Skeletal muscle tissue (tissue), 4 donors: ENCODE data around the gene DOCK4. TPM values are rescaled to one million over a fixed set of nuclear protein-coding genes. Genes with fewer than 3 reads are reported as not detected.

Source experiments
- H3K27ac ChIP-seq: one replicate; pipeline ENCODE4 v1.7.0; 2013; ENCODE audit warnings: mild to moderate bottlenecking, low read depth, low read length, inconsistent platforms
- H3K27me3 ChIP-seq, 3 donors: one replicate each; pipeline ENCODE4 v1.7.0; 2013; ENCODE audit warnings: low read length in 3 of 3; ENCODE audit not compliant: control insufficient read depth in 3 of 3, insufficient read depth in 3 of 3
- H3K36me3 ChIP-seq, 3 donors: one replicate each; pipeline ENCODE4 v1.7.0; 2013; ENCODE audit warnings: low read length in 3 of 3; ENCODE audit not compliant: control insufficient read depth in 3 of 3, insufficient read depth in 3 of 3
- H3K4me1 ChIP-seq, 3 donors: one replicate each; pipeline ENCODE4 v1.7.0; 2013; ENCODE audit warnings: low read length in 3 of 3, mild to moderate bottlenecking in 3 of 3; ENCODE audit not compliant: control insufficient read depth in 3 of 3, insufficient read depth in 3 of 3
- H3K4me3 ChIP-seq, 3 donors: one replicate each; pipeline ENCODE4 v1.7.0; 2013; ENCODE audit warnings: low read length in 3 of 3
- H3K9ac ChIP-seq, 3 donors: one replicate each; pipeline ENCODE4 v1.7.0; 2013; ENCODE audit warnings: low read length in 3 of 3, mild to moderate bottlenecking in 3 of 3, moderate library complexity in 2 of 3, low read depth in 1 of 3
- H3K9me3 ChIP-seq, 3 donors: one replicate each; pipeline ENCODE4 v1.7.0; 2013; ENCODE audit warnings: low read length in 3 of 3; ENCODE audit not compliant: control insufficient read depth in 3 of 3
- total RNA-seq: library from RNA; depleted of rRNA; stranded (reverse); fragments of >200 nt; gene quantifications from one replicate; pipeline ENCODE4 v1.2.3, GENCODE V29; 2014
- donor health status: Osteomylitis.

The DOCK4 gene
- total RNA-seq, 1 donor from 2014 or later, result 24.5 TPM

DNA sequence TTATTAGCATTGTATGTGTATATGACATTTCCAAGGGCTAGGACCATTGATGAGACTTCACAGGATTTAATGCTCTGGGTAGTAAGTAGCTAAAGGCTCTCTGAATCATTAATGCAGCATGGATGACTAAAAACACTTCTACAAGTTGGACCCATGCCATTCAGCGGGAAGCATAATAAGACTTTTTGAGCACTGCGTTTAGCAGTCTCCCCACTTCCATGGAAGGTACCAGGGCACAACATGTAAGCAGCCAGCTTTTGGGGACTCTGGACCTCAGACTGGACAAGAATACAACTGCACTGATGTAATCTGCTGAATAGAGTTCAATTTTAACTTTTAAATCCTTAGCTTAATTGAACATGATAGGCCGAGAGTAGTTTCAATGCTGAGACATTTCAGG lies 452.2 kb downstream of the DOCK4 start:
- Histone ChIP-seq H3K27me3 (no peaks in the 10 kb centered on the region), H3K4me3 (no peak overlapping the region), H3K4me1 (no peaks in the 10 kb centered on the region), H3K9me3 (no peaks in the 10 kb centered on the region), H3K36me3 (peaks cover 0 to 4% (median 2%) of the 10 kb centered on the region in 3 donors), H3K9ac (no peak overlapping the region), H3K27ac (no peak overlapping the region)

- Histone ChIP-seq H3K27me3 (no peaks in the 10 kb centered on the region), H3K4me3 (no peak overlapping the region), H3K9me3 (no peaks in the 10 kb centered on the region), H3K4me1 (no peaks in the 10 kb centered on the region), H3K36me3 (peaks cover 0 to 5% (median 2%) of the 10 kb centered on the region in 3 donors), H3K27ac (no peak overlapping the region), H3K9ac (no peak overlapping the region)
Observed at GRCh38 chr7:111752022-111752582, 454.1 kb downstream of the DOCK4 start.

DNA sequence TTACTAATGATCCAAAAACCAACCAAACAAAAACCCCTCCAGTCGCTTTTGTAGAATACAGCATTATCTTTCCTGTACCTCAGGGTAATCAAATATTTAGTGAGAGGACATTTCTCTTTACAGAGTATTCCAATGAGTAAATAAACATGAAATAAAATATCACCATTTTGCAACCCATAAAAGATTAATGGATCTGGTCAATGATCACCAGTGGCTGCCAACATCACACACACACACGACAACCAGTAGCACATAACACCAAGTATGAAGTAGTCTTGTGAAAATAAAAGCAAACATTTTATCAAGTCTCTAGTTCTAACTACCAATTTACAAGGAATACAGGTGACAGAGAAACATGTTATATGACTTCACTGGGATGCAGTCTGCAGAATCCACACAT lies 455.3 kb downstream of the DOCK4 start:
- Histone ChIP-seq H3K27ac (no peak overlapping the region), H3K27me3 (no peaks in the 10 kb centered on the region), H3K9ac (no peak overlapping the region), H3K9me3 (no peaks in the 10 kb centered on the region), H3K4me3 (no peak overlapping the region), H3K4me1 (no peaks in the 10 kb centered on the region), H3K36me3 (peaks cover 0 to 7% (median 2%) of the 10 kb centered on the region in 3 donors)

DNA sequence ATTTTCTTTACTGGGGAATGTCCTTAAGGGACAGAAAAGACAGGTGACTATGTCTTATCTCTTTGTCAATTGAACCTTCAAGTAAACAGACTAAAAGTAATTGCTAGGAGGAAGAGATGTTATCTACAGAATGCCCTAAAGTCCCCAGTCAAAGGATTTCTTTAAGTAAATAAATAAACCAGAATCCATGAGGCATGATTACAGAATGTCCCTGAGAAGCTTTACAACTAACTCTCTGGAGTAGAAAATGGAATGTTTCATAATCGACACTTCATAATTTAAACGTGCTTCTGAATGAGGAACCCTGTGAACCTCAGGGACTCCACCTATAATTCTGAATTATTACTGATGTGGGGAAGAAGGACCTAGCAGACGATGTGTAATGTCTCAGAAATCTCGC lies 456.0 kb downstream of the DOCK4 start:
- Histone ChIP-seq H3K9me3 (no peaks in the 10 kb centered on the region), H3K4me3 (no peak overlapping the region), H3K36me3 (peaks cover 0 to 7% (median 1%) of the 10 kb centered on the region in 3 donors), H3K27ac (no peak overlapping the region), H3K4me1 (no peaks in the 10 kb centered on the region), H3K9ac (no peak overlapping the region), H3K27me3 (no peaks in the 10 kb centered on the region)

- Histone ChIP-seq H3K9ac (no peak overlapping the region), H3K9me3 (no peaks in the 10 kb centered on the region), H3K4me1 (no peaks in the 10 kb centered on the region), H3K4me3 (no peak overlapping the region), H3K27ac (no peak overlapping the region), H3K27me3 (no peaks in the 10 kb centered on the region), H3K36me3 (peaks cover 0 to 7% (median 0%) of the 10 kb centered on the region in 3 donors)
Observed at GRCh38 chr7:111749625-111750024, 456.6 kb downstream of the DOCK4 start.

DNA sequence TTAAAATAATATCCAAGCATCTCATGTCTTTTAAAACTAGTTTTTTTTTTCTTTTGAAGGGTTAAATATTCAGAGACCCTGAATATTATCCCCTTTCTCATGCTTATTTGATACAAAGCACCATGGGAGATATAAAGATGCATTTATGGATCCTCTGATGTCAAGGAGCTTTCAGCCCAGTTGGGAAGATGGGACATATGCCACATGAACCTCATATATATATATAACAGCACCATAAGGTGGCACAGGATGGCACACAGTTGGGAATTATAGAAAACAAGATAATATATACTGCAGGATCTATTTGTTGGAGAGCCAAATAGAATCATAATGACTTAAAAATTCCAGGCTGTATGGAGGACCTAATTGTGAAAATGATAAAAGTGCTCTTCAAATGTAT lies 458.5 kb downstream of the DOCK4 start:
- Histone ChIP-seq H3K9me3 (no peaks in the 10 kb centered on the region), H3K4me1 (peaks cover 0 to 3% (median 0%) of the 10 kb centered on the region in 3 donors), H3K9ac (no peak overlapping the region), H3K27me3 (no peaks in the 10 kb centered on the region), H3K4me3 (no peak overlapping the region), H3K36me3 (peaks cover 0 to 7% (median 5%) of the 10 kb centered on the region in 3 donors), H3K27ac (no peak overlapping the region)

- Histone ChIP-seq H3K9me3 (no peaks in the 10 kb centered on the region), H3K4me3 (no peak overlapping the region), H3K4me1 (peaks cover 0 to 3% (median 0%) of the 10 kb centered on the region in 3 donors), H3K27me3 (no peaks in the 10 kb centered on the region), H3K36me3 (peaks cover 0 to 7% (median 5%) of the 10 kb centered on the region in 3 donors), H3K27ac (no peak overlapping the region), H3K9ac (no peak overlapping the region)
Observed at GRCh38 chr7:111746950-111747349, 459.2 kb downstream of the DOCK4 start.

GRCh38 chr7:111744501-111745155 lies 461.6 kb downstream of the DOCK4 start:
- no peaks in the 10 kb centered on the region for H3K9me3 ChIP-seq
- peaks cover 0 to 15% (median 10%) of the 10 kb centered on the region in 3 donors for H3K36me3 ChIP-seq
- no peak overlapping the region for H3K27ac ChIP-seq
- no peaks in the 10 kb centered on the region for H3K27me3 ChIP-seq
- no peak overlapping the region for H3K4me3 ChIP-seq
- H3K9ac ChIP-seq, result no peak overlapping the region
- H3K4me1 ChIP-seq, result peaks cover 0 to 3% (median 0%) of the 10 kb centered on the region in 3 donors

- Histone ChIP-seq H3K4me1 (peaks cover 0 to 3% (median 0%) of the 10 kb centered on the region in 3 donors), H3K27ac (no peak overlapping the region), H3K27me3 (no peaks in the 10 kb centered on the region), H3K9me3 (no peaks in the 10 kb centered on the region), H3K4me3 (no peak overlapping the region), H3K9ac (no peak overlapping the region), H3K36me3 (peaks cover 5 to 21% (median 14%) of the 10 kb centered on the region in 3 donors)
Observed at GRCh38 chr7:111743244-111743847, 462.9 kb downstream of the DOCK4 start.

- Histone ChIP-seq H3K9me3 (no peaks in the 10 kb centered on the region), H3K4me1 (peaks cover 0 to 3% (median 0%) of the 10 kb centered on the region in 3 donors), H3K36me3 (peaks cover 5 to 21% (median 16%) of the 10 kb centered on the region in 3 donors), H3K9ac (no peak overlapping the region), H3K4me3 (no peak overlapping the region), H3K27ac (no peak overlapping the region), H3K27me3 (no peaks in the 10 kb centered on the region)
Observed at GRCh38 chr7:111741811-111742240, 464.4 kb downstream of the DOCK4 start.
